PC-3 (cell line): ENCODE measurements around the gene MAGI2. TPM values are rescaled to one million over a fixed set of nuclear protein-coding genes. Genes with fewer than 3 reads are reported as not detected.

Source experiments
- ATAC-seq: fragments of 200-7000 bp; cut with Tn5 transposase; 2 replicates; pipeline ENCODE4 v1.9.1; 2020; ENCODE audit warnings: mild to moderate bottlenecking, moderate library complexity
- BruUV-seq: library from RNA; stranded (reverse); fragments of 400-500 nt; replicated peaks from 2 replicates; lab custom pipeline; 2021; lab: Mats Ljungman, UMichigan
- CTCF ChIA-PET: fragments of 300-600 bp; sonication (Branson Sonifier 250); formaldehyde crosslinking; loops from one replicate; lab custom pipeline; 2022; ENCODE audit warnings: antibody characterized with exemption; lab: Charles Lee
- POLR2A ChIA-PET: fragments of 300-600 bp; sonication (Branson Sonifier 250); formaldehyde crosslinking; loops from one replicate; lab custom pipeline; 2022; ENCODE audit warnings: antibody characterized with exemption; ENCODE audit not compliant: unreplicated experiment; lab: Charles Lee
- DNase-seq: peaks from one replicate; pipeline ENCODE4 v3.0.0-alpha.2; 2015
- H2AFZ ChIP-seq: fragments of 300-600 bp; sonication (generic); 2 replicates; pipeline ENCODE4 v1.6.0; 2016; ENCODE audit warnings: antibody characterized with exemption, low read length
- H3F3A ChIP-seq: fragments of 300-600 bp; sonication (generic); one replicate; pipeline ENCODE4 v1.6.0; 2017; ENCODE audit warnings: antibody characterized with exemption, low read length, control low read depth, mild to moderate bottlenecking; ENCODE audit not compliant: unreplicated experiment
- H3K27ac ChIP-seq: fragments of 300-600 bp; sonication (generic); 2 replicates; pipeline ENCODE4 v1.5.1; 2016; ENCODE audit warnings: mild to moderate bottlenecking, low read length
- H3K27me3 ChIP-seq: fragments of 300-600 bp; sonication (generic); 2 replicates; pipeline ENCODE4 v1.6.1; 2016; ENCODE audit warnings: low read length, mixed read lengths
- H3K36me3 ChIP-seq: fragments of 300-600 bp; sonication (generic); 2 replicates; pipeline ENCODE4 v1.6.1; 2016; ENCODE audit warnings: low read depth, mixed run types, low read length, mixed read lengths
- H3K4me1 ChIP-seq: fragments of 300-600 bp; sonication (generic); 2 replicates; pipeline ENCODE4 v1.5.1; 2016; ENCODE audit warnings: low read length; ENCODE audit not compliant: insufficient read depth
- H3K4me2 ChIP-seq: fragments of 300-600 bp; sonication (generic); 2 replicates; pipeline ENCODE4 v1.6.0; 2016; ENCODE audit warnings: low read length
- H3K4me3 ChIP-seq: fragments of 300-600 bp; sonication (generic); 2 replicates; pipeline ENCODE4 v1.5.1; 2016; ENCODE audit warnings: mild to moderate bottlenecking, low read length, mixed read lengths
- H3K79me2 ChIP-seq: fragments of 300-600 bp; sonication (generic); 2 replicates; pipeline ENCODE4 v1.6.1; 2017; ENCODE audit warnings: low read length, mixed read lengths
- H3K9ac ChIP-seq: fragments of 300-600 bp; sonication (generic); 2 replicates; pipeline ENCODE4 v1.6.0; 2016; ENCODE audit warnings: mild to moderate bottlenecking, low read length
- H3K9me2 ChIP-seq: fragments of 300-600 bp; sonication (generic); replicated peaks from 2 replicates; pipeline ENCODE4 v1.6.1; 2016; ENCODE audit warnings: mixed run types, low read length, mixed read lengths
- H3K9me3 ChIP-seq: fragments of 300-600 bp; sonication (generic); 2 replicates; pipeline ENCODE4 v1.6.1; 2016; ENCODE audit warnings: low read length, mixed read lengths
- H4K20me1 ChIP-seq: fragments of 300-600 bp; sonication (generic); 2 replicates; pipeline ENCODE4 v1.6.1; 2016; ENCODE audit warnings: low read length, mixed read lengths
- EZH2 ChIP-seq: fragments of 300-600 bp; sonication (generic); IDR thresholded peaks from one replicate; pipeline ENCODE4 v1.6.1; 2017; ENCODE audit warnings: antibody characterized with exemption, mild to moderate bottlenecking, low read length; ENCODE audit not compliant: unreplicated experiment
- EZH2phosphoT487 ChIP-seq: fragments of 300-600 bp; sonication (generic); IDR thresholded peaks from 2 replicates; pipeline ENCODE4 v1.6.1; 2018; ENCODE audit warnings: mild to moderate bottlenecking, antibody characterized with exemption, low read length, borderline replicate concordance
- intact Hi-C: fragments of 100-400 bp; cut with micrococcal nuclease; formaldehyde crosslinking; loops from 2 replicates; pipeline ENCODE4 v1.9.0; 2023
- total RNA-seq: library from RNA; depleted of rRNA; stranded (reverse); fragments of >200 nt; gene quantifications from 2 replicates; pipeline ENCODE4 v1.2.3, GENCODE V29; 2014
- TF ChIP-seq, protein P1 (sequence below): fragments of 300-600 bp; sonication (generic); conservative IDR thresholded peaks from 2 replicates; pipeline ENCODE4 v1.5.1; 2017; ENCODE audit warnings: antibody characterized with exemption, low read depth, mild to moderate bottlenecking, low read length

Gene MAGI2
- total RNA-seq, 1 experiment from 2014 or later = not detected

GRCh38 chr7:78179827-78180477 is 1273.5 kb downstream of the MAGI2 start:
- TF ChIP-seq EZH2 (no peak), EZH2phosphoT487 (no peak)
- TF ChIP-seq, protein P1, sequence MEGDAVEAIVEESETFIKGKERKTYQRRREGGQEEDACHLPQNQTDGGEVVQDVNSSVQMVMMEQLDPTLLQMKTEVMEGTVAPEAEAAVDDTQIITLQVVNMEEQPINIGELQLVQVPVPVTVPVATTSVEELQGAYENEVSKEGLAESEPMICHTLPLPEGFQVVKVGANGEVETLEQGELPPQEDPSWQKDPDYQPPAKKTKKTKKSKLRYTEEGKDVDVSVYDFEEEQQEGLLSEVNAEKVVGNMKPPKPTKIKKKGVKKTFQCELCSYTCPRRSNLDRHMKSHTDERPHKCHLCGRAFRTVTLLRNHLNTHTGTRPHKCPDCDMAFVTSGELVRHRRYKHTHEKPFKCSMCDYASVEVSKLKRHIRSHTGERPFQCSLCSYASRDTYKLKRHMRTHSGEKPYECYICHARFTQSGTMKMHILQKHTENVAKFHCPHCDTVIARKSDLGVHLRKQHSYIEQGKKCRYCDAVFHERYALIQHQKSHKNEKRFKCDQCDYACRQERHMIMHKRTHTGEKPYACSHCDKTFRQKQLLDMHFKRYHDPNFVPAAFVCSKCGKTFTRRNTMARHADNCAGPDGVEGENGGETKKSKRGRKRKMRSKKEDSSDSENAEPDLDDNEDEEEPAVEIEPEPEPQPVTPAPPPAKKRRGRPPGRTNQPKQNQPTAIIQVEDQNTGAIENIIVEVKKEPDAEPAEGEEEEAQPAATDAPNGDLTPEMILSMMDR = no peak
- H3K9me3 ChIP-seq = no peaks in the 10 kb centered on the region
- H3K27ac ChIP-seq = no peak overlapping the region
- H3K9ac ChIP-seq = no peak overlapping the region
- POLR2A ChIA-PET = no interaction called here
- H3K4me2 ChIP-seq = no peak overlapping the region
- DNase-seq (no peak), ATAC-seq (no peak)
- H3K27me3 ChIP-seq = peaks cover 37% of the 10 kb centered on the region
- no TSS peak for BruUV-seq
- H3K79me2 ChIP-seq = no peaks in the 10 kb centered on the region
- H3K4me3 ChIP-seq = no peak overlapping the region
- no peaks in the 10 kb centered on the region for H3K4me1 ChIP-seq
- no peak overlapping the region for H2AFZ ChIP-seq
- H3F3A ChIP-seq = no peaks in the 10 kb centered on the region
- CTCF ChIA-PET = no interaction called here
- H3K36me3 ChIP-seq = no peaks in the 10 kb centered on the region
- intact Hi-C loops = no loop called here
- no peaks in the 10 kb centered on the region for H4K20me1 ChIP-seq
- no peaks in the 10 kb centered on the region for H3K9me2 ChIP-seq

DNA sequence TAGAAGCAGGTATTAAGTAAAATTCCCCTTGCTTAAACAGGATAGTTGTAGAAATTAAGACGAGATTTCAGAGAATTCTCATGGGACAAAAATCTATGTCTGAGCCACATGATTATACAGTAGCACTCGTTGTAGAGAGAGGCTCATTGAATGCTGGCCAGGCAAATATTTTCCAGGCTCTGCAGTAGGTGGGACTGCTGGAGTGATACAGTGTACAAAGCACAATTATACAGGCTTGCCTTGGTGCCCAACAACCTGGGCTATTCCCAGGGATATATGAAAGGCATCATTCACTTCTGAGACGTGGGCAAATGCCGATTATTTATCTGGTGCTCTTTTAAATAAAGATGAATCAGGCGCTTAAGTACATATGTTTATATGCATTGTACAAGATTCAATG is 1274.3 kb downstream of the MAGI2 start:
- ChIA-PET CTCF (no interaction called here), POLR2A (no interaction called here)
- no peak overlapping the region for H2AFZ ChIP-seq
- H3K4me3 ChIP-seq = no peak overlapping the region
- H3K27ac ChIP-seq = no peak overlapping the region
- H3K27me3 ChIP-seq = peaks cover 41% of the 10 kb centered on the region
- no peak for DNase-seq
- no peaks in the 10 kb centered on the region for H4K20me1 ChIP-seq
- intact Hi-C loops = no loop called here
- peak; percentile 20; the same call in 1 of the 2 replicates for ATAC-seq
- H3K79me2 ChIP-seq = no peaks in the 10 kb centered on the region
- no peaks in the 10 kb centered on the region for H3K9me2 ChIP-seq
- no peak overlapping the region for H3K4me2 ChIP-seq
- no peaks in the 10 kb centered on the region for H3K36me3 ChIP-seq
- BruUV-seq = no TSS peak
- H3K9me3 ChIP-seq = no peaks in the 10 kb centered on the region
- H3K4me1 ChIP-seq = no peaks in the 10 kb centered on the region
- H3K9ac ChIP-seq = no peak overlapping the region
- no peak for TF ChIP-seq EZH2phosphoT487
- TF ChIP-seq, protein P1 = no peak
- no peak for TF ChIP-seq EZH2
- H3F3A ChIP-seq = no peaks in the 10 kb centered on the region

GRCh38 chr7:78178319-78178718 is 1275.1 kb downstream of the MAGI2 start:
- H3F3A ChIP-seq = no peaks in the 10 kb centered on the region
- no peaks in the 10 kb centered on the region for H3K4me1 ChIP-seq
- H3K9me2 ChIP-seq = no peaks in the 10 kb centered on the region
- H3K79me2 ChIP-seq = no peaks in the 10 kb centered on the region
- H3K27ac ChIP-seq = no peak overlapping the region
- no peak overlapping the region for H3K9ac ChIP-seq
- no peaks in the 10 kb centered on the region for H4K20me1 ChIP-seq
- no peak overlapping the region for H2AFZ ChIP-seq
- CTCF ChIA-PET = no interaction called here
- no TSS peak for BruUV-seq
- peaks cover 47% of the 10 kb centered on the region for H3K27me3 ChIP-seq
- H3K9me3 ChIP-seq = no peaks in the 10 kb centered on the region
- H3K4me2 ChIP-seq = no peak overlapping the region
- ATAC-seq (no peak), DNase-seq (no peak)
- POLR2A ChIA-PET = no interaction called here
- intact Hi-C loops = no loop called here
- H3K4me3 ChIP-seq = no peak overlapping the region
- H3K36me3 ChIP-seq = no peaks in the 10 kb centered on the region
- TF ChIP-seq EZH2phosphoT487 (no peak), EZH2 (no peak)
- TF ChIP-seq, protein P1 = no peak
